Right forelimb (tissue), 1 donor: ENCODE results near the gene LEO1.

ENCODE experiments used
- DNase-seq: peaks from one replicate; pipeline ENCODE4 v3.0.0-alpha.2; 2018

Gene LEO1

GRCh38 chr15:51924156-51925068, 47.2 kb downstream of the LEO1 start:
- no peak for DNase-seq

GRCh38 chr15:51917493-51917892, 54.1 kb downstream of the LEO1 start:
- DNase-seq = no peak

GRCh38 chr15:51912528-51912927, 59.0 kb downstream of the LEO1 start:
- no peak for DNase-seq

GRCh38 chr15:51909584-51909983, 62.0 kb downstream of the LEO1 start:
- no peak for DNase-seq

- no peak for DNase-seq
Observed at GRCh38 chr15:51908316-51908715, 63.3 kb downstream of the LEO1 start.

- no peak for DNase-seq
Observed at GRCh38 chr15:51907136-51907862, 64.3 kb downstream of the LEO1 start.

GRCh38 chr15:51904931-51905330, 66.6 kb downstream of the LEO1 start:
- no peak for DNase-seq

- DNase-seq = no peak
Observed at GRCh38 chr15:51904421-51904820, 67.2 kb downstream of the LEO1 start.

GRCh38 chr15:51889486-51889885, 82.1 kb downstream of the LEO1 start:
- no peak for DNase-seq

- DNase-seq = no peak
Observed at GRCh38 chr15:51888593-51889195, 82.9 kb downstream of the LEO1 start.
